K562 (cell line): ENCODE measurements around the gene CEP170. TPM values are rescaled to one million over a fixed set of nuclear protein-coding genes. Genes with fewer than 3 reads are reported as not detected.

Source experiments
- CHD4 ChIP-seq: fragments of 200-600 bp; sonication (generic); IDR thresholded peaks from 3 replicates; pipeline ENCODE4 v1.6.1; 2012; ENCODE audit warnings: low read depth, mild to moderate bottlenecking, mixed read lengths, low read length, inconsistent platforms; ENCODE audit not compliant: insufficient read depth, insufficient replicate concordance, poor library complexity, severe bottlenecking
- KDM1A ChIP-seq, 2 experiments: fragments of 450-650 bp; IDR thresholded peaks; 2 replicates each; pipeline ENCODE4 v1.6.1; 2016; ENCODE audit warnings: mild to moderate bottlenecking in 2 of 2
- NCOA6 ChIP-seq: fragments of 450-650 bp; IDR thresholded peaks from 2 replicates; pipeline ENCODE4 v1.6.1; 2017; ENCODE audit warnings: mild to moderate bottlenecking
- NFATC3 ChIP-seq: fragments of 450-650 bp; IDR thresholded peaks from 2 replicates; pipeline ENCODE4 v1.6.1; 2017; ENCODE audit warnings: mild to moderate bottlenecking
- POLR3A ChIP-seq: IDR thresholded peaks from 2 replicates; pipeline ENCODE4 v1.6.1; 2011; ENCODE audit warnings: borderline replicate concordance, mild to moderate bottlenecking, moderate library complexity; ENCODE audit not compliant: insufficient read length, insufficient read depth; ENCODE audit errors: extremely low read depth
- PRDM10 ChIP-seq: fragments of 450-650 bp; IDR thresholded peaks from 2 replicates; pipeline ENCODE4 v1.6.1; 2018; ENCODE audit not compliant: partially characterized antibody
- RBBP5 ChIP-seq: fragments of 200-600 bp; sonication (generic); IDR thresholded peaks from 2 replicates; pipeline ENCODE4 v1.6.1; 2012; ENCODE audit warnings: borderline replicate concordance, mild to moderate bottlenecking, low read length, control low read depth, inconsistent platforms; ENCODE audit not compliant: insufficient read depth, poor library complexity, severe bottlenecking
- SAP30 ChIP-seq: fragments of 200-600 bp; sonication (generic); IDR thresholded peaks from 2 replicates; pipeline ENCODE4 v1.6.1; 2012; ENCODE audit warnings: borderline replicate concordance, low read depth, mild to moderate bottlenecking, moderate library complexity, low read length, control low read depth, inconsistent platforms; ENCODE audit not compliant: insufficient read depth, poor library complexity, severe bottlenecking
- SIN3A ChIP-seq, 2 experiments: fragments of 150-350 bp in 1 of 2; IDR thresholded peaks; 2 replicates each; pipeline ENCODE4 v1.6.1; 2011 to 2016; ENCODE audit warnings: borderline replicate concordance in 2 of 2, low read depth in 2 of 2, low read length in 2 of 2, mild to moderate bottlenecking in 2 of 2, moderate library complexity in 2 of 2; ENCODE audit not compliant: control insufficient read depth in 1 of 2
- SNIP1 ChIP-seq: fragments of 450-650 bp; IDR thresholded peaks from 2 replicates; pipeline ENCODE4 v1.7.1; 2017; ENCODE audit warnings: low read depth, mild to moderate bottlenecking
- ZNF398 ChIP-seq: fragments of 250-450 bp; sonication (Bioruptor Pico); IDR thresholded peaks from 2 replicates; pipeline ENCODE4 v1.8.0; 2021; ENCODE audit warnings: moderate library complexity, mild to moderate bottlenecking, inconsistent platforms
- ZNF592 ChIP-seq: fragments of 450-650 bp; IDR thresholded peaks from 2 replicates; pipeline ENCODE4 v1.6.1; 2017; ENCODE audit warnings: antibody characterized with exemption, mild to moderate bottlenecking
- ZNF717 ChIP-seq: fragments of 250-450 bp; sonication (Bioruptor Pico); IDR thresholded peaks from 2 replicates; pipeline ENCODE4 v1.5.0; 2021
- polyA plus RNA-seq, 8 experiments: library from polyadenylated mRNA; depleted of rRNA in 4 of 8; stranded (reverse) in 5 of 8; unstranded in 3 of 8; fragments of >200 nt; fragmentation: Nextera tagmentation in 2 of 8; fragmentation: Illumina TruSeq in 1 of 8; extraction: Ambion mirVana in 2 of 8; extraction: Trizol in 1 of 8; gene quantifications; 2 replicates each; pipeline versions ENCODE4 v1.2.1 to v1.2.3, GENCODE V29; 2011 to 2014; ENCODE audit warnings: inconsistent platforms in 1 of 8, missing spikeins in 1 of 8
- total RNA-seq, 7 experiments: library from RNA; depleted of rRNA in 6 of 7; stranded (reverse); fragments of >200 nt in 6 of 7; fragmentation: Illumina TruSeq in 2 of 7; extraction: Trizol in 2 of 7; gene quantifications; 2 replicates each; pipeline versions ENCODE4 v1.2.1 to v1.2.3, GENCODE V29; 2011 to 2021; ENCODE audit warnings: low replicate concordance in 1 of 7

CEP170 gene
- total and polyA plus RNA-seq, 9 of the 15 experiments (the other 6 are each of a cell fraction or from before 2014, with no cell fraction given) = 22.6 to 110 (median 68.5) TPM

- peak; percentile 96 for TF ChIP-seq PRDM10
- TF ChIP-seq POLR3A = no peak
- 0 out of 2 replicates have a peak, but pooled peaks have one; percentile 36 for TF ChIP-seq ZNF717
- no peak for TF ChIP-seq NFATC3
- TF ChIP-seq SIN3A (IDR thresholded peaks at IDR 0.05; ENCODE audit: borderline replicate concordance in 2 of 2, control insufficient read depth in 1 of 2, low read depth in 2 of 2, low read length in 2 of 2) = peak in 1 of 2 experiments; percentile 46; a peak in 1 of 4 replicates
- TF ChIP-seq RBBP5 = no peak
- TF ChIP-seq NCOA6 = no peak
- peak; percentile 35 for TF ChIP-seq SAP30
- TF ChIP-seq ZNF592 = no peak
- peak; percentile 5 to 40; a peak in 1 of 4 replicates for TF ChIP-seq KDM1A (IDR thresholded peaks at IDR 0.05)
- TF ChIP-seq SNIP1 = no peak
- TF ChIP-seq ZNF398 (CRISPR knock-in tag) = no peak
- TF ChIP-seq CHD4 = no peak
Measured at GRCh38 chr1:243253211-243253925, 1.7 kb downstream of the CEP170 start (continued).
